Breast epithelium (tissue), 3 donors: Measurements from ENCODE around the gene POU3F3.

Experiments
- CTCF ChIP-seq, 3 donors: fragments of 450-650 bp; IDR thresholded peaks; one replicate each; pipeline ENCODE4 v1.5.1; 2016 to 2017; ENCODE audit warnings: antibody characterized with exemption in 3 of 3, mild to moderate bottlenecking in 3 of 3, moderate library complexity in 3 of 3
- POLR2A ChIP-seq: fragments of 450-650 bp; IDR thresholded peaks from one replicate; pipeline ENCODE4 v1.6.1; 2016; ENCODE audit warnings: antibody characterized with exemption, mild to moderate bottlenecking, moderate library complexity
- POLR2AphosphoS5 ChIP-seq, 3 donors: sonication (generic); formaldehyde crosslinking; IDR thresholded peaks; one replicate each; pipeline ENCODE4 v1.6.1; 2017; ENCODE audit warnings: antibody characterized with exemption in 3 of 3

GRCh38 chr2:104896446-104896845 lies 42.5 kb downstream of the POU3F3 start:
- no peak for TF ChIP-seq CTCF (IDR thresholded peaks at IDR 0.05)
- TF ChIP-seq POLR2A = no peak
- TF ChIP-seq POLR2AphosphoS5 (IDR thresholded peaks at IDR 0.05) = no peak
